ENCODE results near the gene GRIK4.

DNA sequence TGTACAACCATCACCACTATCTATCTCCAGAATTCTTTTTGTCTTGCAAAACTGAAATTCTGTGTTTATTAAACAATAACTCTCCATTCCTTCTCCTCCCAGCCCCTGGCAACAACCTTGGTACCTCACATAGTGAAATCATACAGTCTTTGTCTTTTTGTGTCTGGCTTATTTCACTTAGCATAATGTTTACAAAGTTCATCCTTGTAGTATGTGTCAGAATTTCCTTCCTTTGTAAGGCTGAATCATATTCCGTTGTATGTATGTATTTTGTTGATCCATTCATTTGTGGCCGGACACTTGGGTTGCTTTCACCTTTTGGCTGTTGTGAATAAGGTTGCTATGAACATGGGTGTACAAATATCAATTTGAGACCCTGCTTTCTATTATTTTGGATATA lies 268.7 kb downstream of the GRIK4 start:
- TF ChIP-seq, protein P1, sequence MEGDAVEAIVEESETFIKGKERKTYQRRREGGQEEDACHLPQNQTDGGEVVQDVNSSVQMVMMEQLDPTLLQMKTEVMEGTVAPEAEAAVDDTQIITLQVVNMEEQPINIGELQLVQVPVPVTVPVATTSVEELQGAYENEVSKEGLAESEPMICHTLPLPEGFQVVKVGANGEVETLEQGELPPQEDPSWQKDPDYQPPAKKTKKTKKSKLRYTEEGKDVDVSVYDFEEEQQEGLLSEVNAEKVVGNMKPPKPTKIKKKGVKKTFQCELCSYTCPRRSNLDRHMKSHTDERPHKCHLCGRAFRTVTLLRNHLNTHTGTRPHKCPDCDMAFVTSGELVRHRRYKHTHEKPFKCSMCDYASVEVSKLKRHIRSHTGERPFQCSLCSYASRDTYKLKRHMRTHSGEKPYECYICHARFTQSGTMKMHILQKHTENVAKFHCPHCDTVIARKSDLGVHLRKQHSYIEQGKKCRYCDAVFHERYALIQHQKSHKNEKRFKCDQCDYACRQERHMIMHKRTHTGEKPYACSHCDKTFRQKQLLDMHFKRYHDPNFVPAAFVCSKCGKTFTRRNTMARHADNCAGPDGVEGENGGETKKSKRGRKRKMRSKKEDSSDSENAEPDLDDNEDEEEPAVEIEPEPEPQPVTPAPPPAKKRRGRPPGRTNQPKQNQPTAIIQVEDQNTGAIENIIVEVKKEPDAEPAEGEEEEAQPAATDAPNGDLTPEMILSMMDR (conservative IDR thresholded peaks at IDR 0.05): no peak
- TF ChIP-seq EZH2 (IDR thresholded peaks at IDR 0.05; ENCODE audit: low read depth): no peak
